ENCODE data around the gene C14orf180. TPM values are rescaled to one million over a fixed set of nuclear protein-coding genes. Genes with fewer than 3 reads are reported as not detected.

The C14orf180 gene
- total RNA-seq, 1 experiment from 2014 or later: not detected

DNA sequence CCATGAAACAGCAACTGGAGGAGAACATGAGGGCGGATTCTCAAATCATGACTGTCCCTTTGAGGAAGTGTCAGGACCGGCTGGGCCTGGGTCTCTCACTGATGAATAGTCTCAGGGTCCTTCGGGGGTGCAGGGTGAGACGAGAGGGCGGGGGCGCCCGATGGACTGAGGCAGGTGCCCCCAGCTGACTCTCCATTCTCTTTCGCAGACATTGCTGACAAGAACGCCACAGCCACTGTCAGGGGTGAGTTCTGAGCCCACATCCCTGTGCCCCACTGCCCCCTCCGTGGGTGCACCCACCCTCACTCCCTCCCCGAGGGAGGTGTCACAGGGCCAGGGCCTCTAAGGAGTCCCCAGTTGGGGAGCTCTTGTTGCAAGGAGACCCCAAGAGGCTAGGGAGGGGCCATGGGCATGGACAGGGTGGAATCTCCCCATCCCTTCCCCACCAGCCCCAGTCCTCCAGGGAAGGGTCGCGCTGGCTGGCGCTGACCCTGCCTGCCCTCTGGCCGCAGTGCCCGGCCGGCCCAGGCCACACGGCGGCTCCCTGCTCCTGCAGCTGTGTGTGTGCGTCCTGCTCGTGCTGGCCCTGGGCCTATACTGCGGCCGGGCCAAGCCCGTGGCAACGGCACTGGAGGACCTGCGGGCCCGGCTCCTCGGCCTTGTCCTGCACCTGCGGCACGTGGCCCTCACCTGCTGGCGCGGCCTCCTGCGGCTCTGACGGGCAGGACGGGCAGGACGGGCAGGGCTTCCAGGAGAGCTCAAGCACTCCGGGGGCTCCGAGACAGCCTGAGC, 8.7 kb downstream of the C14orf180 start:
- Histone ChIP-seq H3K36me3 (no peaks in the 10 kb centered on the region), H3K4me3 (no peak overlapping the region), H3K27me3 (peaks cover 48% of the 10 kb centered on the region), H3K4me1 (no peaks in the 10 kb centered on the region), H3K27ac (no peak overlapping the region), H3K9me3 (replicated peaks) (no peaks in the 10 kb centered on the region)
- DNase-seq: no peak

DNA sequence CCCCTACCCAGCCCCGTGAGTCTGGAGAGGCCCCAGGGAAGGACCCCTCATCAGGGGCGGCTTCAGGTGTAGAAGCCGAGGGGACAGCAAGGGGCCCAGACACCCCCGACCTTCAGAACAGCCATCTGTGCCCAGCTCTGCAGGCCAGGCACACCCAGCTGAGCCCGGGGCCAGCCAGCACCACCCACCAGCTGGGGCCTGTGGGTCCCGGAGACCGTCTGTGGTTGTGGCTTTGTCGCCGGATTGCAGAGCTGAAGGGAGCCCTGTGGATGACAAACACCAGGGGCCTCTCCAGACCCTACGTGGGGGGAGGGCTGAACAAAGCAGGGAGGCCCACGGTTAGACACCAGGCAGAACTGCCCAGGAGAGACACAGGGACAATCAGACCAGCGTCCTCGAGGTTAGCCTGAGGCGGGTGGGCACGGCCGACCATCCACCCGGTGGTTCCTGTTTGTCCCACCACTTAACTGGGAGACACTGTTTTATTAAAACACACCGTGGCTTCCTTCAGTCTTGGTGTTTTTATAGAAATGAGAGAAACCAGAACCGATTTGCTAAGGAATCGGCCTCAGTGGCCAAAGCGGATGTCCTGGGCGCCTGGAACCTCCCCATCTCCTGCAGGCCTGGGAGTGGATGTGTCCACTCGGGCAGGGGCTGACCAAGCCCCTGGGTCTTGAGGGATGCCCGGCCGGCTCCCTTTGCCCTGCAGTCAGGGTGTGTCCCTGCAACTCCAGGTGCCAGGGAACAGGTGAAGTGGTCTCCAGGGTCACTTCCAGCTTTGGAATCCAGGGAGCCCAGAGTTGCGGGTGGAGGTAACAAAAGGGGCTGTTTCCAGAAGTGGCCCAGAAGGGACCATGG, 10.0 kb downstream of the C14orf180 start:
- no peak for DNase-seq
- H3K27me3 ChIP-seq: peaks cover 57% of the 10 kb centered on the region
- no peaks in the 10 kb centered on the region for H3K4me1 ChIP-seq

DNA sequence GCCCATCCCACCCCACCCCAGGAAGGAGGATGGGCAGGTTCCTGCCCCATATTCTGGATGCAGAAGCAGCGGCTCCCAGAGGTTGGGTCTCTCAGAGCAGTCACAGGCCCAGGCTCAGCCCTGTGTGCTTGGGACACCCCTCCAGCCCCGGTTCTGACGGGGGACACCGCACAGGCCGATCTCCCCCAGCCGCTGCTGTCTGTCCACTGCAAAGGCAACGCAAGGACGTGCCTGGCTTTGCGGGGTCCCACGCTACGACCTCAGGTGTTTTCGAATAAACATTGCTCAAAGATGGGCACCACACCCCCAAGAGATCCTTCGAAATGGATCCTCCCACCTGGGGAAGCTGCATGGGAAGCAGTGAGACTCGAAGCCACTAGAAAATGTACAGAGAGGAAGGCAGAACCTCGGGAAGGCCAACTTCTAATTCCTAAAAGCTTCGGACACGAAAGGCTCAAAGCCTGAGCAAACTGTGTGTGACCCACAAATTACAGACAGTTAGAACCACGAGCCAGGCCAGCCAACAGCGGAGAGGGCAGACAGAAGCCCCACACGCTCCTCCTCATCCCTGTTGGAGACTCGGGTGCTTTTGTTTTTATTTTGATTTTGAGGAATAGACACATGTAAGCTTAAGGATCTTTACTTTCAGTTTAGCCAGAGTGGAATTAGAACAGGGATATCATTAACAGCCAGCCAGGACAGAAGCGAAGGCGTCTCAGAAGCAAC, 10.8 kb downstream of the C14orf180 start:
- Histone ChIP-seq H3K27me3 (peaks cover 55% of the 10 kb centered on the region), H3K4me1 (no peaks in the 10 kb centered on the region), H3K36me3 (no peaks in the 10 kb centered on the region), H3K27ac (no peak overlapping the region), H3K4me3 (no peak overlapping the region), H3K9me3 (replicated peaks) (no peaks in the 10 kb centered on the region)
- DNase-seq: no peak

More for the DNA sequence above, 10.0 kb downstream of the C14orf180 start:
- Histone ChIP-seq H3K27ac (no peak overlapping the region), H3K9me3 (replicated peaks) (no peaks in the 10 kb centered on the region), H3K36me3 (no peaks in the 10 kb centered on the region), H3K4me3 (no peak overlapping the region)

DNA sequence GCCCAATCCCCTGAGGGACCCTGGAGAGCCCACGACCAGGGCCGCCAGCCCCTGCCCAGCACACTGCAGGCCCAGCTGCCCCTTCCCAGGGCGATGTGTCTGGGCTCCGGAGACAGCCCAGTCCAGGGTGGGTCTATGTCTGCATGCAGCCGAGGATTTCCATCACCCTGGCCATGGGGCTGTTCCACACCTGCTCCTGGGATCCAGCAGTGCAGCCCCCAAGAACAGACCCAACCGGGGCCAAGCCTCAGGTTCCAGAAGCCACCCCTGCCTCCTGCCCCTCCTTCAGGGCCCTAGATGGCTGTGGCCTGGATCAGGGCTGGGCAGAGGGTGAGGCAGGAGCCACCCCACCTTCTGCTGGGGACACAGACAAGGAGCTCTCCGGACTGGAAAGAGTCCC, 11.5 kb downstream of the C14orf180 start:
- no peak for DNase-seq
- H3K27ac ChIP-seq: no peak overlapping the region
- H3K4me1 ChIP-seq: no peaks in the 10 kb centered on the region
- H3K9me3 ChIP-seq (replicated peaks): no peaks in the 10 kb centered on the region
- H3K27me3 ChIP-seq: peaks cover 58% of the 10 kb centered on the region
- no peaks in the 10 kb centered on the region for H3K36me3 ChIP-seq
- H3K4me3 ChIP-seq: no peak overlapping the region

DNA sequence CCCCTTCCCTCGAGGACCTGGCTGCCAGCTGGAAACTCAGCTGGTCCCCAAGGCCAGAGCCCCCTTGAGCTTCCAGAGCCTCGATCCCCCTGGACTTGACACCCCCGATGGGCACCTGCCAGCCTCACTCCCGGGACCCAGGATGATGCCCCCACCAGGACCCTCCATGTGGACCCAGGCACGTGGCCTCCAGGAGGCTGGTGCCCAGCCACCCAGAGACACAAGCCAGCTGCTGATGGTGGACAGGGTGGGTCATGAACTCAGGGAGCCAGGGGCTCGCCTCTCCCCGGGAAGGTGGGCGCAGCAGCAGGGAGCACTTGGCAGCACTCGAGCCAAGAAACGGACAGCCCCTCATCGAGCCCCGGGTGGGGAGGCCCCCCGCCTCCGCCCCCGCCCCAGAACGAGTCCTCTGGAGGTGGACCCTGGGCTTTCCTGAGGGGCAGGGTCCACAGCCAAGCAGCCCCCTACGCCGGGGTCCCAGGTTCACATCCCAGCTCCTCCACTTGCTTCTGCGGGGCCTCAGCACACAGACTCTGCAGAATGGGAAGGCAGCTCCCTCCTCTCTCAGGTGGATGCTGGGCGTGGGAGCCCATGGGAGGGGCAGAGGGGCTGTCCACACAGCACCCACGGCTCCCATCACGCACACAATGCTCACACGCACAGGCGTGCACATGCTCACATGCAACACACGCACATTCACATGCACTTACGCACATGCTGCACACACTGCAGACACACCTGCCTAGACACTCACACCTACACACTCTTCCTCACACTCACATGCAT, 12.1 kb downstream of the C14orf180 start:
- Histone ChIP-seq H3K27me3 (peaks cover 61% of the 10 kb centered on the region), H3K9me3 (replicated peaks) (no peaks in the 10 kb centered on the region), H3K4me3 (no peak overlapping the region), H3K27ac (no peak overlapping the region), H3K4me1 (no peaks in the 10 kb centered on the region), H3K36me3 (no peaks in the 10 kb centered on the region)
- no peak for DNase-seq

DNA sequence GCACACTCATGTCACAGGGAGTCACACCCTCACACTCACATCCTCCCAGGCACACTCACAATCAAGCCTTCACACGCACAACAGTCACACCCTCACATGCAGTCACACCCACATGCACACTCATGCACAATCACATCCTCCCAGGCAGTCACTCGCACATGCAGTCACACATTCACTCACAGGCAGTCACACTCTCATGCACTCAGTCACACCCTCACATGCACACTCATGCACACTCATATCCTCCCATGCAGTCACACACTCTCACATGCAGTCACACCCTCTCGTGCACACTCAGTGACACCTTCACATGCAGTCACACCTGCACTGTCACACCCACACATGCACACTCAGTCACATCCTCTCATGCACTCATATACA, 12.7 kb downstream of the C14orf180 start:
- no peak for DNase-seq
- Histone ChIP-seq H3K9me3 (replicated peaks) (no peaks in the 10 kb centered on the region), H3K27ac (no peak overlapping the region), H3K4me3 (no peak overlapping the region), H3K36me3 (no peaks in the 10 kb centered on the region), H3K4me1 (no peaks in the 10 kb centered on the region), H3K27me3 (peaks cover 59% of the 10 kb centered on the region)

DNA sequence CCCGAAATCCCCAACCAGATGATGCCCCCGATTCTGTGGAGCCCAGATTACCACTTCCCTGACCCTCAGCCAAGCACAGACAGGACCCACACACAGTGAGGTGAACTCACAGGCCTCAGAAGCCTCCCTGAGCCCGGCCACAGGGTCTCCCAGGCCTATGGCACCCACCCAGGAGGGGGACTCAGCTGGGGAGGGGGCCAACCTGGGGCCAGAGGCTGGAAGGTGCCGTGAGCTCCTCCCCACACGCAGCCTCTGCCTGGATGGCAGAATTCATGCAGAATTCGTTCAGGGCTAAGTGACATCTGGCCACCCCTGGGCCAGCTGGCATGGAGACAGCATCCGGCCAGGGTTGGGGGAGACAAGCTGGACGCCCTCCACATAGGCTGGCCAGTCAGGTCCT, 13.2 kb downstream of the C14orf180 start:
- no peak for DNase-seq
- peaks cover 59% of the 10 kb centered on the region for H3K27me3 ChIP-seq
- H3K36me3 ChIP-seq: no peaks in the 10 kb centered on the region
- H3K4me1 ChIP-seq: no peaks in the 10 kb centered on the region
- no peak overlapping the region for H3K27ac ChIP-seq
- H3K9me3 ChIP-seq (replicated peaks): no peaks in the 10 kb centered on the region
- no peak overlapping the region for H3K4me3 ChIP-seq

DNA sequence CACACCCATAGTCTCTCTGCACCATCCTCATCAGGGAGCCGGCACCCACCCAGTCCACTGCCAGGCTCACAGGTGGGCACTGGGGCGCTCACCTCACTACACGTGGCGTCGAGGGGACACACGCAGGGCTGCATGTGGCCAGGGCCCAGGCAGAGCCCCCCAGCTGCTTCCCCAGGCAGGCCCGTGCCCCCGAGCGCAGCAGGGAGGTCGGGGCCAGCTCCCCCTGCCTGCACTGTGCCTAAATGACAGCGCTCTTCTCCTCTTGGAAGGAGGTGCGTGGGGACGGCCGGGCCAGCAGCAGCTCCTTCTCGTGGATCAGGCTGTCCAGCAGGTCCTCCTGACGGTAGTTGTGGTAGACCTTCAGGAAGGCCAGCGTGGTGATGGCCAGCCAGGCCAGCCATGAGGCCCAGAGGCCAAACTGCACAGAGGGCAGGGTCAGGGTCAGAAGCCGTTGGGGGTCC, 13.7 kb downstream of the C14orf180 start:
- DNase-seq: no peak
- Histone ChIP-seq H3K9me3 (replicated peaks) (no peaks in the 10 kb centered on the region), H3K36me3 (no peaks in the 10 kb centered on the region), H3K4me1 (no peaks in the 10 kb centered on the region), H3K27ac (no peak overlapping the region), H3K27me3 (peaks cover 58% of the 10 kb centered on the region), H3K4me3 (no peak overlapping the region)

DNA sequence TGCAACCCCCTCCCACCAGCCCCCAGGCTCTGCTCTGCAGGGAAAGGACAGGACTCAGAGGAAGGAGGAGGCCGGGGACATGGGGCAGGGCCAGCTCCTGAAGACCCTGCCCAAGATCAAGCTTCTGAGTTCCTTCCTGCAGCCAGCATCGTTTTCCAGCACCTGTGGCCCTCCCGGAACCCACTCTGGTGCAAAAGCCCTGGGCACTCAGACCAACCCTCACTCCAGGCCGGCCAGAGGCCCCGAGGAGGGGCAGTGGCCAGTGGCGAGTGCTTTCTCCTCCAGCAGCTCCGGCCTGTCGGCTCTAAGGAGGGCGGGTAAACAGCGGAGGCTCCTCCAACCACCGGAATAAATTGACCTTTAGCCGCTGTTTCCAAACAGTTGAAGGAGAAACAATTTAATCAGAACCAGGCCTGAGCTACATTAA, 14.2 kb downstream of the C14orf180 start:
- no peak for DNase-seq
- Histone ChIP-seq H3K4me3 (no peak overlapping the region), H3K4me1 (no peaks in the 10 kb centered on the region), H3K27ac (no peak overlapping the region), H3K36me3 (no peaks in the 10 kb centered on the region), H3K9me3 (replicated peaks) (no peaks in the 10 kb centered on the region), H3K27me3 (peaks cover 60% of the 10 kb centered on the region)

DNA sequence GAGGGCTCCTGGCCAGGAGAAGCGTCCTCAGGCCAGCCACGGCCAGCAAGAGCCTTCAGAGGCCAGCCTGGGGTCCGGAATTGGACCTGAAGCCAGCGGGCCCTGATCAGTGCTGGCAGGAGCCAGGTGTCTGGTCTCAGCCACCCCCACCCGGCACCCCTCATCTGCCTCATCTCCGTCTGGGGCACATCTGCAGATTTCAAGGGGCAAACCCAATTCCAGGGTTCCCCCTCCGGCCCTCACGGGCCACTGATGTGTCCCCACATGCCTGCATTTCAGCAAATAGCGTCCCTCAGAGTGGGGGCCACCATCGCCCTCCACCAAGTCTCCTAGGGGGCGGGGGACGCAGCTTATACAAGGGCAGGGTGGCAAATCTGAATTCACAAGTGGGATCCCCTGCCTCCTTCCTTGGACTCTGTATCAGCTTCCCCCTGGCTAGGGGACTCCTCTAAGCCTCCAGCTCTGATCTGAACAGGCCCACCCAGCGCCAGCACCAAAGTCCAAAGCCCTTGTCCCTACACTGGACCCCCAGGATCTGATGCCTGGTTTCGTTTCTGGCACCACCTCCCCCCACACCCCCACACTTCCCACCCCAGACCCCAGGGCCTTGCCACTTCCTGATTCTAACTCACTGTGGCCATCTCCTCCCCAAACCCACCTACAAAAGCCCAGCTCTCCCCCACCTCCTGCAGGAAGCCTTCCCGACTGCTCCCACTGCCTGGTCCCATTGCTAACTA, 14.9 kb downstream of the C14orf180 start:
- Histone ChIP-seq H3K27me3 (peaks cover 54% of the 10 kb centered on the region), H3K9me3 (replicated peaks) (no peaks in the 10 kb centered on the region), H3K36me3 (no peaks in the 10 kb centered on the region), H3K27ac (no peak overlapping the region), H3K4me3 (no peak overlapping the region), H3K4me1 (no peaks in the 10 kb centered on the region)
- DNase-seq: no peak

DNA sequence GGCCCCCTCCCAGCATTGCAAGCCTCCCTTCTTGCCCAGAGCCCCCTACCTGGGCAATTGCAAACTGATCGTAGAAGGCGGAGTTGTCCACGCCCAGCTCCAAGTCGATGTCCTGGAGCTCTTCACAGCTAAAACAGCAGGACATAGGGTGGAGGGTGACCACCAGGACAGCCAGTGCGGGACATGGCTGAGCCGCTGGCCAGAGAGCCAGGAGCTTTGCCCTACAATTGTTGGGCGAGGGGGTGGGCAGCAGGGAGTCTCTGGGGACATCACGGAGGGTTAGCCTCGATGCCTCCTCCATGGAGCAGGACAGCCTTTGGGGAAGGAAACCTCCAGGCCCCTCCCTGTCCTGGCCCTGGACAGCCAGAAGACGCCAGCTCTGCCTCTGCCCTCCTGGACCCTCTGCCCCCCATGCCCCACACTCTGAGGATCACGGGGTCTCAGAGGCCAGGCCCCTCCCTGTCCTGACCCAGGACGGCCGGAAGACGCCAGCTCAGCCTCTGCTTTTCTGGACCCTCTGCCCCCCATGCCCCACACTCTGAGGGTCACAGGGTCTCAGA, 15.6 kb downstream of the C14orf180 start:
- Histone ChIP-seq H3K4me3 (no peak overlapping the region), H3K36me3 (no peaks in the 10 kb centered on the region), H3K9me3 (replicated peaks) (no peaks in the 10 kb centered on the region), H3K27ac (no peak overlapping the region), H3K27me3 (peaks cover 47% of the 10 kb centered on the region), H3K4me1 (no peaks in the 10 kb centered on the region)
- no peak for DNase-seq

DNA sequence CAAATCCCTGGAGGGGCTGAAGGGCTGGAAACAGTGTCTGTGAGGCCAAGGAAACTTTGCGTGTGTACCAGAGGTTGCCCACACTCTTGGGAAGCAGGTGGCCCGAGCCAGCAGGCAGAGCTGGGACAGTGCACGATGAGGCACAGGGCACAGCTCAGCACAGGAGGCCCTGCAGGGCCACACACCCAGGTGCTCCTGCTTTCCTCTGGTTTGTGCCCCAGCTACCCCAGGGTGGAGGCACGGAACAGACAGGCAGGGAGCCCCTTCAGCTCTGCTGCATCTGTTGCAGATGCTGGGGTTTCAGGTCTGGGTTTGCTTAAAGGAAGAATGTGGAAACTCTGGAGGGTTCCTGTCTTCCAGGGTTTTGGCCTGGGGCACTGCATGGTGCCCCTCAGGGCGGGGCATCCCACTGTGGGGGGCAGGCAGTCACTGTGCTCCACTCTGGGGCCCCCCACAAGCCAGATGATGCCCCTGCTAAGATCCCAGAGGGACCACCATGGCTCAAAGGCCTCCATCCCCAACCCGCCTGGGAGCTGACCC, 16.4 kb downstream of the C14orf180 start:
- Histone ChIP-seq H3K4me1 (no peaks in the 10 kb centered on the region), H3K27me3 (peaks cover 44% of the 10 kb centered on the region), H3K27ac (no peak overlapping the region), H3K9me3 (replicated peaks) (no peaks in the 10 kb centered on the region), H3K36me3 (no peaks in the 10 kb centered on the region), H3K4me3 (no peak overlapping the region)
- no peak for DNase-seq

DNA sequence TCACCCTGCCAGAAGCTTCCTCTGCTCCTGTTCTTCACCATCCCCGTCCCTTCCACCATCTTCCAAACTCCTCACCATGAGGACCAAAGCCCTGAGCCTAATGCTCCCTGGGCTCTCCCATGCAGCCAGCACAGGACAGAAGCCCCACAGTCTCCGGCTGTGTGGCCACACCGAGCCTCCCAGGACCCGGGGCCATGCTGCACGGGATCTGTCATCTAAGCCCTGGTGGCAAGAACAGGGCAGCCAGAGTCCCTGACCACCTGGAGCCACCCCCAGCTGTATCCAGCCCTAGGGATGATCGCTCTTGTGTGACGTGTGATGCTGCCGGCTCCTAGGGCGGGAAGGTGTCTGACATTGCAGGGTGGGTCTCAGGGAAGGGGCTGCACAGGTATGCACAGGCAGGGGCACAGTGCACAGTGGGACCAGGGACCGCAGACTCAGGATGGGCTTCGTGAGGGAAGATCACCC, 16.9 kb downstream of the C14orf180 start:
- Histone ChIP-seq H3K4me1 (no peaks in the 10 kb centered on the region), H3K9me3 (replicated peaks) (no peaks in the 10 kb centered on the region), H3K4me3 (no peak overlapping the region), H3K27ac (no peak overlapping the region), H3K27me3 (peaks cover 41% of the 10 kb centered on the region), H3K36me3 (no peaks in the 10 kb centered on the region)
- no peak for DNase-seq

All from SJCRH30 (cell line).